ENCODE data around the gene BSG. TPM values are rescaled to one million over a fixed set of nuclear protein-coding genes. Genes with fewer than 3 reads are reported as not detected.

Gene BSG
- total and polyA plus RNA-seq, 2 experiments from 2014 or later, result 957 to 973 TPM

DNA sequence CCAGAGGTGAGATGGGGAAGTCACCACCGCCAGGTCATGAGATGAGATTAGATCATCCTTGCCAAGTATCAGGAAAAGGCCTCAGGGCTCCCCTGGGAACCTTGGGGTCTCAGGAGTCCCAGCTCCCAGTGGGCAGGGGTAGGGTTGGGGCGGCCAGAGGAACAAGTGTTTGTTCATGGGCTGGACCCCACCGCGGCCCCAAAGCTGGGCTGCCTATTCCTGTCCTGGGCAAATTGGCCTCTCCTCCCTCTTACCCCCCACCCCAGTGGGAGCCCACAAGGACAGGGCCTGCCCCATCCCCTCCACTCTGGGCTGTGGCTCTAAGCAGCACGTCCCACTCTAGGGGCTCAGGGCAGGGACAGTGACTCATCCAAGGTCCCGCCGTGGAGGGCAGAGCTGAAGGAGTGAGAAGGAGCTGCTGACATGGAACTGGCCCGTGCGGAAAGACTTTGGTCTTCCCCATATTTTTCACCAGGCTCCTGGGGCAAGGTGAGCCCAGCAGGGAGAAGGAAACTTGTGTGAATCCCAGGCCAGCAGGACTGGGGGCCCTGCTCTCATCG, 13.2 kb downstream of the BSG start (continued):
- TF ChIP-seq, protein P1, sequence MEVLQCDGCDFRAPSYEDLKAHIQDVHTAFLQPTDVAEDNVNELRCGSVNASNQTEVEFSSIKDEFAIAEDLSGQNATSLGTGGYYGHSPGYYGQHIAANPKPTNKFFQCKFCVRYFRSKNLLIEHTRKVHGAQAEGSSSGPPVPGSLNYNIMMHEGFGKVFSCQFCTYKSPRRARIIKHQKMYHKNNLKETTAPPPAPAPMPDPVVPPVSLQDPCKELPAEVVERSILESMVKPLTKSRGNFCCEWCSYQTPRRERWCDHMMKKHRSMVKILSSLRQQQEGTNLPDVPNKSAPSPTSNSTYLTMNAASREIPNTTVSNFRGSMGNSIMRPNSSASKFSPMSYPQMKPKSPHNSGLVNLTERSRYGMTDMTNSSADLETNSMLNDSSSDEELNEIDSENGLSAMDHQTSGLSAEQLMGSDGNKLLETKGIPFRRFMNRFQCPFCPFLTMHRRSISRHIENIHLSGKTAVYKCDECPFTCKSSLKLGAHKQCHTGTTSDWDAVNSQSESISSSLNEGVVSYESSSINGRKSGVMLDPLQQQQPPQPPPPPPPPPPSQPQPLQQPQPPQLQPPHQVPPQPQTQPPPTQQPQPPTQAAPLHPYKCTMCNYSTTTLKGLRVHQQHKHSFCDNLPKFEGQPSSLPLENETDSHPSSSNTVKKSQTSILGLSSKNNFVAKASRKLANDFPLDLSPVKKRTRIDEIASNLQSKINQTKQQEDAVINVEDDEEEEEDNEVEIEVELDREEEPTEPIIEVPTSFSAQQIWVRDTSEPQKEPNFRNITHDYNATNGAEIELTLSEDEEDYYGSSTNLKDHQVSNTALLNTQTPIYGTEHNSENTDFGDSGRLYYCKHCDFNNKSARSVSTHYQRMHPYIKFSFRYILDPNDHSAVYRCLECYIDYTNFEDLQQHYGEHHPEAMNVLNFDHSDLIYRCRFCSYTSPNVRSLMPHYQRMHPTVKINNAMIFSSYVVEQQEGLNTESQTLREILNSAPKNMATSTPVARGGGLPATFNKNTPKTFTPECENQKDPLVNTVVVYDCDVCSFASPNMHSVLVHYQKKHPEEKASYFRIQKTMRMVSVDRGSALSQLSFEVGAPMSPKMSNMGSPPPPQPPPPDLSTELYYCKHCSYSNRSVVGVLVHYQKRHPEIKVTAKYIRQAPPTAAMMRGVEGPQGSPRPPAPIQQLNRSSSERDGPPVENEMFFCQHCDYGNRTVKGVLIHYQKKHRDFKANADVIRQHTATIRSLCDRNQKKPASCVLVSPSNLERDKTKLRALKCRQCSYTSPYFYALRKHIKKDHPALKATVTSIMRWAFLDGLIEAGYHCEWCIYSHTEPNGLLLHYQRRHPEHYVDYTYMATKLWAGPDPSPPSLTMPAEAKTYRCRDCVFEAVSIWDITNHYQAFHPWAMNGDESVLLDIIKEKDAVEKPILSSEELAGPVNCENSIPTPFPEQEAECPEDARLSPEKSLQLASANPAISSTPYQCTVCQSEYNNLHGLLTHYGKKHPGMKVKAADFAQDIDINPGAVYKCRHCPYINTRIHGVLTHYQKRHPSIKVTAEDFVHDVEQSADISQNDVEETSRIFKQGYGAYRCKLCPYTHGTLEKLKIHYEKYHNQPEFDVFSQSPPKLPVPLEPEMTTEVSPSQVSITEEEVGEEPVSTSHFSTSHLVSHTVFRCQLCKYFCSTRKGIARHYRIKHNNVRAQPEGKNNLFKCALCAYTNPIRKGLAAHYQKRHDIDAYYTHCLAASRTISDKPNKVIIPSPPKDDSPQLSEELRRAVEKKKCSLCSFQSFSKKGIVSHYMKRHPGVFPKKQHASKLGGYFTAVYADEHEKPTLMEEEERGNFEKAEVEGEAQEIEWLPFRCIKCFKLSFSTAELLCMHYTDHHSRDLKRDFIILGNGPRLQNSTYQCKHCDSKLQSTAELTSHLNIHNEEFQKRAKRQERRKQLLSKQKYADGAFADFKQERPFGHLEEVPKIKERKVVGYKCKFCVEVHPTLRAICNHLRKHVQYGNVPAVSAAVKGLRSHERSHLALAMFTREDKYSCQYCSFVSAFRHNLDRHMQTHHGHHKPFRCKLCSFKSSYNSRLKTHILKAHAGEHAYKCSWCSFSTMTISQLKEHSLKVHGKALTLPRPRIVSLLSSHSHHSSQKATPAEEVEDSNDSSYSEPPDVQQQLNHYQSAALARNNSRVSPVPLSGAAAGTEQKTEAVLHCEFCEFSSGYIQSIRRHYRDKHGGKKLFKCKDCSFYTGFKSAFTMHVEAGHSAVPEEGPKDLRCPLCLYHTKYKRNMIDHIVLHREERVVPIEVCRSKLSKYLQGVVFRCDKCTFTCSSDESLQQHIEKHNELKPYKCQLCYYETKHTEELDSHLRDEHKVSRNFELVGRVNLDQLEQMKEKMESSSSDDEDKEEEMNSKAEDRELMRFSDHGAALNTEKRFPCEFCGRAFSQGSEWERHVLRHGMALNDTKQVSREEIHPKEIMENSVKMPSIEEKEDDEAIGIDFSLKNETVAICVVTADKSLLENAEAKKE (CRISPR knock-in tag; IDR thresholded peaks at IDR 0.05), result no peak
- TF ChIP-seq POLR2AphosphoS5 (IDR thresholded peaks at IDR 0.05; ENCODE audit: low read depth) (no peak), ZNF114 (CRISPR knock-in tag; IDR thresholded peaks at IDR 0.05) (no peak), CREB1 (CRISPR knock-in tag; IDR thresholded peaks at IDR 0.05; ENCODE audit: low read depth) (no peak), ZNF331 (CRISPR knock-in tag; IDR thresholded peaks at IDR 0.05; ENCODE audit: low read depth) (no peak), EZH2phosphoT487 (IDR thresholded peaks at IDR 0.05; ENCODE audit: unreplicated experiment) (no peak)
- TF ChIP-seq, protein P2, sequence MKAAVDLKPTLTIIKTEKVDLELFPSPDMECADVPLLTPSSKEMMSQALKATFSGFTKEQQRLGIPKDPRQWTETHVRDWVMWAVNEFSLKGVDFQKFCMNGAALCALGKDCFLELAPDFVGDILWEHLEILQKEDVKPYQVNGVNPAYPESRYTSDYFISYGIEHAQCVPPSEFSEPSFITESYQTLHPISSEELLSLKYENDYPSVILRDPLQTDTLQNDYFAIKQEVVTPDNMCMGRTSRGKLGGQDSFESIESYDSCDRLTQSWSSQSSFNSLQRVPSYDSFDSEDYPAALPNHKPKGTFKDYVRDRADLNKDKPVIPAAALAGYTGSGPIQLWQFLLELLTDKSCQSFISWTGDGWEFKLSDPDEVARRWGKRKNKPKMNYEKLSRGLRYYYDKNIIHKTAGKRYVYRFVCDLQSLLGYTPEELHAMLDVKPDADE (IDR thresholded peaks at IDR 0.05), result no peak

DNA sequence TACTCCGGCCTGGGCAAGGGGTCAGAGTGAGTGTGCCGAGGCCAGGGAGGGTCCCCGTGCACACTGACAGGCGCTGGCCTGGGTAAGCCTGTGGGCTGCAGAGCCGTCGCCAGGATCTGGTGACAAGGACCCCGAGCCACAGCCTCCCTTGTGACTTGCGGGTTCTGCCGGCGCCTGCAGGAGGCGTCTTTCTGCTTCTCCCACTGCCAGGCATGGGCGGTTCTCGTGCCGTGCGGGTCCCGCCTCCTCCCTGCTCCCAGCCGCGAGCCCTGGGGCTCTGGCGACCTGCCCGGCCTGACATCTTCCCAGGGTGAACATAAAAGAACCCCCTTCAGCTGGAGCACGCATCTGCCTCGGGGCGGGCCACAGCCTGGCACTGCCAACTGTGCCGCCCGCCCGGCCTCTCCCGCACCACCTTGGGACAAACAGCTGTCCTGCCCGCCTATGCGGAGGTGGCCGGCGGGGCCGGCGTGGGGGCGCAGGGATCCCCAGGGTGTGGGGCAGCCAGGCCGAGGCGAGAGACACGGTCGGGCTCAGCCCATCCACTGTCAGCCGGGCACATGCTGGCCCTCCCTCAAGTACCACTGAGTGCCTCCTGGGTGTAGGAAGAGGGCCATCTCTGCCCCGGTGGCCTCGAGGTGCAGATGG, 15.8 kb downstream of the BSG start:
- ATAC-seq (peak; percentile 51), DNase-seq (ENCODE audit: low spot score) (peak; percentile 92)
- no peak overlapping the region; the same call in 2 of the 3 replicates for H3K4me3 Mint-ChIP-seq
- H3K36me3 Mint-ChIP-seq (ENCODE audit: low read depth), result peaks cover under 1% of the 10 kb centered on the region; the same call in 2 of the 3 replicates
- Histone ChIP-seq H3K36me3 (ENCODE audit: insufficient read depth) (no peaks in the 10 kb centered on the region), H4K20me1 (replicated peaks; ENCODE audit: insufficient read depth) (peaks cover 4% of the 10 kb centered on the region; the same call in 1 of the 2 replicates), H3K9me2 (ENCODE audit: insufficient read depth) (no peaks in the 10 kb centered on the region), H3K79me2 (replicated peaks; ENCODE audit: insufficient read depth) (no peaks in the 10 kb centered on the region), H3F3A (replicated peaks; ENCODE audit: low read depth) (peaks cover 9% of the 10 kb centered on the region), H3K4me2 (peak overlapping the region; percentile 66), H3K4me1 (ENCODE audit: insufficient read depth) (peaks cover 5% of the 10 kb centered on the region; the same call in 1 of the 2 replicates), H3K27me3 (ENCODE audit: insufficient read depth) (peaks cover 31% of the 10 kb centered on the region), H2AFZ (no peak overlapping the region), H3K4me3 (0 out of 2 replicates have a peak overlapping the region, but pooled peaks have one; percentile 23), H3K27ac (ENCODE audit: low read depth) (no peak overlapping the region)
- no peak overlapping the region for H3K27ac Mint-ChIP-seq
- no peak for TF ChIP-seq ZNF331 (CRISPR knock-in tag; IDR thresholded peaks at IDR 0.05; ENCODE audit: low read depth)
- TF ChIP-seq, protein P3, sequence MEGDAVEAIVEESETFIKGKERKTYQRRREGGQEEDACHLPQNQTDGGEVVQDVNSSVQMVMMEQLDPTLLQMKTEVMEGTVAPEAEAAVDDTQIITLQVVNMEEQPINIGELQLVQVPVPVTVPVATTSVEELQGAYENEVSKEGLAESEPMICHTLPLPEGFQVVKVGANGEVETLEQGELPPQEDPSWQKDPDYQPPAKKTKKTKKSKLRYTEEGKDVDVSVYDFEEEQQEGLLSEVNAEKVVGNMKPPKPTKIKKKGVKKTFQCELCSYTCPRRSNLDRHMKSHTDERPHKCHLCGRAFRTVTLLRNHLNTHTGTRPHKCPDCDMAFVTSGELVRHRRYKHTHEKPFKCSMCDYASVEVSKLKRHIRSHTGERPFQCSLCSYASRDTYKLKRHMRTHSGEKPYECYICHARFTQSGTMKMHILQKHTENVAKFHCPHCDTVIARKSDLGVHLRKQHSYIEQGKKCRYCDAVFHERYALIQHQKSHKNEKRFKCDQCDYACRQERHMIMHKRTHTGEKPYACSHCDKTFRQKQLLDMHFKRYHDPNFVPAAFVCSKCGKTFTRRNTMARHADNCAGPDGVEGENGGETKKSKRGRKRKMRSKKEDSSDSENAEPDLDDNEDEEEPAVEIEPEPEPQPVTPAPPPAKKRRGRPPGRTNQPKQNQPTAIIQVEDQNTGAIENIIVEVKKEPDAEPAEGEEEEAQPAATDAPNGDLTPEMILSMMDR (conservative IDR thresholded peaks at IDR 0.05; ENCODE audit: low read depth in 2 of 2), result peak; percentile 61 to 74
- TF ChIP-seq POLR2AphosphoS5 (IDR thresholded peaks at IDR 0.05; ENCODE audit: low read depth), result no peak
- no peaks in the 10 kb centered on the region for H3K9me3 Mint-ChIP-seq
- H3K27me3 Mint-ChIP-seq (ENCODE audit: insufficient read depth, low read depth, poor library complexity), result peaks cover 54% of the 10 kb centered on the region
- H3K4me1 Mint-ChIP-seq, result peaks cover 5% of the 10 kb centered on the region; the same call in 2 of the 3 replicates
